Esophagus squamous epithelium (tissue), 4 donors: ENCODE data around the gene SMKR1. TPM values are rescaled to one million over a fixed set of nuclear protein-coding genes. Genes with fewer than 3 reads are reported as not detected.

Experiments used
- small RNA-seq, 4 donors: library from RNA; depleted of rRNA; stranded (forward); fragments of <200 nt; gene quantifications; one replicate each; pipeline ENCODE3, GENCODE V24; 2016
- total RNA-seq, 4 donors: library from RNA; depleted of rRNA; stranded (reverse); fragments of >200 nt; gene quantifications; one replicate each; pipeline ENCODE4 v1.1.0, GENCODE V29; 2016

Gene SMKR1
- total RNA-seq, 4 donors from 2014 or later, result 1.7 TPM; not detected in 3

Small RNA genes within 50 kb of the gene (small RNA-seq; reads per million reads assigned to genes)
- 0 reads per million in 4 donors for gene RNU1-72P
- 0 reads per million in 4 donors for gene SNRPGP3

Other genes starting within 250 kb of the SMKR1 start
- 1 to 10 TPM in 3 of 4 donors, under 1 TPM in 1; 0.76 to 6.3 (median 1.5) TPM for gene STRIP2, start 68.1 kb upstream of the SMKR1 start, total RNA-seq
- 10 to 100 TPM; 10.0 to 18.3 (median 13.3) TPM for gene NRF1, start 109.2 kb downstream of the SMKR1 start, total RNA-seq